ENCODE measurements around the gene CADM3.

Gene CADM3

DNA sequence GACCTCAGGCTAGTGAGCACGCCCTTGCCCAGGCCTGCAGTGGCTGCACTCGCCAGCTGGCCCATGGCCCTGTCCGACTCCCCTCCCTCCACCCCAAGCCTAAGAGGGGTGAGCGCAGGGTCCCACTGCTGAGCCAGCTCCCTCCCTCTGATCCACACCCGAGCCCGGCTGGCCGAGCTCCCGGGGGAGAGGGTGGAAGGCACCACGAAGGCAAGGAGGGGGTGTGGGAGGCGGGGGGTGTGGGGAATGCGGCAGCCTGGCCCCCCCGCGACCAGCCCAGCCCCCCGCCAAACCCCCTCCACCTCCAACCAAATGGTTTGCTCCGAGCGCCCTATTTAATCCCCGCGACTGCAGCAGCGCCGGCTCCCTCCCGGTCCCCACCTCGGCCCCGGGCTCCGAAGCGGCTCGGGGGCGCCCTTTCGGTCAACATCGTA is at the start of gene CADM3:
Gene CADM3 (plus strand): TSS at position 362 of the 434 bp plus-strand sequence. CDS start 151 bp downstream, outside the sequence.
- no peak for DNase-seq
- in situ Hi-C loops (cut with MboI; ENCODE audit: low pct_unique_long_range_greater_than_20kb, low sequenced_read_pairs): no loop called here

- in situ Hi-C loops (cut with MboI; ENCODE audit: low pct_unique_long_range_greater_than_20kb, low sequenced_read_pairs): no loop called here
- no peak for DNase-seq
These were observed 49.3 kb upstream of the CADM3 start for GRCh38 chr1:159122005-159122621.

- DNase-seq: no peak
- in situ Hi-C loops (cut with MboI; ENCODE audit: low pct_unique_long_range_greater_than_20kb, low sequenced_read_pairs): no loop called here
These were observed 47.8 kb upstream of the CADM3 start for GRCh38 chr1:159123587-159123986.

- DNase-seq: peak; percentile 59
- in situ Hi-C loops (cut with MboI; ENCODE audit: low pct_unique_long_range_greater_than_20kb, low sequenced_read_pairs): no loop called here
These were observed 39.0 kb upstream of the CADM3 start for GRCh38 chr1:159132271-159132881.

GRCh38 chr1:159140474-159140873 is 30.9 kb upstream of the CADM3 start:
- DNase-seq: no peak
- in situ Hi-C loops (cut with MboI; ENCODE audit: low pct_unique_long_range_greater_than_20kb, low sequenced_read_pairs): no loop called here

GRCh38 chr1:159141584-159142390 is 29.6 kb upstream of the CADM3 start:
- in situ Hi-C loops (cut with MboI; ENCODE audit: low pct_unique_long_range_greater_than_20kb, low sequenced_read_pairs): no loop called here
- no peak for DNase-seq

GRCh38 chr1:159142391-159142663 is 29.1 kb upstream of the CADM3 start:
- in situ Hi-C loops (cut with MboI; ENCODE audit: low pct_unique_long_range_greater_than_20kb, low sequenced_read_pairs): no loop called here
- DNase-seq: no peak

GRCh38 chr1:159142726-159143510 is 28.5 kb upstream of the CADM3 start:
- no peak for DNase-seq
- in situ Hi-C loops (cut with MboI; ENCODE audit: low pct_unique_long_range_greater_than_20kb, low sequenced_read_pairs): no loop called here

DNA sequence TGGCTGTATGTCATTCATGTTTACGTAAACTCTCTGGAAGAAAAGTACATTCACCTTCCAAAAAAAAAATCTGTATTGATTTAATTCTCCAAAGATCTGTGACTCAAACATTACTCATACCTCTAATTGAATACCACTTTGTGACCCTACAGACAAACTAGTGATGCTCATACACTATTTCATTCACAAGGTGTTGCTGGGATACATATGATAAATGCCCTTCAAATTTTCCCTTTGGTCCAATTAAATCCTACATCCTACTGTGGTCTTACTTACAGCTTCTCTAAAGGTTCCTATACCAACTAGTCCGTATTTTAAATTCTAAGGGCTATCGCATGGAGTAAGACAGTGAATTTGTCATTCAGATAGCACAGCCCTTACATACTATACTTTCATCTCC is 26.8 kb upstream of the CADM3 start:
- no peak for DNase-seq
- in situ Hi-C loops (cut with MboI; ENCODE audit: low pct_unique_long_range_greater_than_20kb, low sequenced_read_pairs): no loop called here

DNA sequence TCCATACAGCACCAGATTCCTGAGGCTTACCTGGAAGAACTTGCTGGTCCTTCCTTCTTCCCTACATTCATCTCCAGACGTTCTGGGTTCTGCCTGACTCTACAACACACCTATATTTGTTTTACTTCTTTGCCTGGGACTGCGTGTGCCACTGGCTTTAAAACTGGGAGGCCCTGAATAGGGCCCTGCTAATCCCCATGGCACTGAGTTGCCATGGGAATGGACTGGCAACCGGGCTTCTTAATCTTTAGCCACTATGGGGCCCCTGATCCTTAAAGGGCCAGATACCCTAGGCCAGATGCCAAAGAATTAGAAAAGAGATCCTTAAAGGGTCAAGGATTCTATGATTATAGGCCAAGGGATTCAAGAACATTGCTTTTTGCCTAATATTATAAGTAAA is 24.4 kb upstream of the CADM3 start:
- DNase-seq: no peak
- in situ Hi-C loops (cut with MboI; ENCODE audit: low pct_unique_long_range_greater_than_20kb, low sequenced_read_pairs): no loop called here

- in situ Hi-C loops (cut with MboI; ENCODE audit: low pct_unique_long_range_greater_than_20kb, low sequenced_read_pairs): no loop called here
- no peak for DNase-seq
These were observed 19.4 kb upstream of the CADM3 start for GRCh38 chr1:159152031-159152430.

- in situ Hi-C loops (cut with MboI; ENCODE audit: low pct_unique_long_range_greater_than_20kb, low sequenced_read_pairs): no loop called here
- DNase-seq: peak; percentile 65
These were observed 10.3 kb upstream of the CADM3 start for GRCh38 chr1:159161001-159161718.

GRCh38 chr1:159161719-159162026 is 9.7 kb upstream of the CADM3 start:
- in situ Hi-C loops (cut with MboI; ENCODE audit: low pct_unique_long_range_greater_than_20kb, low sequenced_read_pairs): no loop called here
- DNase-seq: no peak

GRCh38 chr1:159162516-159163265 is 8.7 kb upstream of the CADM3 start:
- in situ Hi-C loops (cut with MboI; ENCODE audit: low pct_unique_long_range_greater_than_20kb, low sequenced_read_pairs): no loop called here
- peak; percentile 47 for DNase-seq

- in situ Hi-C loops (cut with MboI; ENCODE audit: low pct_unique_long_range_greater_than_20kb, low sequenced_read_pairs): no loop called here
These were observed 7.7 kb upstream of the CADM3 start for GRCh38 chr1:159163614-159164228.

GRCh38 chr1:159168043-159168442 is 3.4 kb upstream of the CADM3 start:
- in situ Hi-C loops (cut with MboI; ENCODE audit: low pct_unique_long_range_greater_than_20kb, low sequenced_read_pairs): no loop called here
- no peak for DNase-seq

More at GRCh38 chr1:159163614-159164228, 7.7 kb upstream of the CADM3 start:
- DNase-seq: no peak

DNA sequence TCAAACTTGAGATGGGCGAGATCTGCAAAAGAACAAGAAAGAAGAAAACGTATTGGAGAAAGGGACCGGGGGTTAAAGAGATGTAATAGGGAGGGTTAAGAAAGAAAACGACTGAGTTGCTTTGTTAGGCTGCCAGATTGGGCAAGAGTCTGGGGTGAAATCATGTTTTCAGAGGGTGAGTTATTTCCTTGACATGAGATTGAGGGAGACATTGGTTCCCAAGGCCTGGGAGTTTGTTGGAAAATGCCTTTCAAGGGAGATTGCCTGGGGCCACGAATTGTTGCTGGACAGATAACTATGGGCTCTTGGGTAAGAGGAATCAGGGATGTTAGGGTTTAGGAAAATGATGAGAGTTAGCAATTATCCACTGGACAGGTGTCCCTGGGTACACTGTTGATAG is 776 bp upstream of the CADM3 start:
- no peak for DNase-seq
- in situ Hi-C loops (cut with MboI; ENCODE audit: low pct_unique_long_range_greater_than_20kb, low sequenced_read_pairs): no loop called here
